Activated T-helper 9 cell treated with anti-CD3 and anti-CD28 coated beads, Interleukin-2, amount 50 U/mL, for 16 hours (primary cell): ENCODE results near the gene PPARD.
A peak's percentile ranks its signal among the peaks of the same experiment; 100 is the strongest.
"Not testable (repeated sequence)": the region's sequence is repeated elsewhere in the genome, so short reads cannot be mapped to it uniquely, and the experiment has no call there.

Experiments used
- DNase-seq: peaks from one replicate; pipeline ENCODE4 v3.0.0-alpha.2; 2020; ENCODE audit warnings: low read depth

The PPARD gene

GRCh38 chr6:35342258-35343091, at the start of gene PPARD:
TSS of gene PPARD (plus strand) at chr6:35342558. CDS start at chr6:35411088, 68,530 bp downstream.
- DNase-seq = peak; percentile 98

GRCh38 chr6:35293681-35294080, 48.7 kb upstream of the PPARD start:
- DNase-seq = no peak

GRCh38 chr6:35294308-35294945, 47.9 kb upstream of the PPARD start:
- DNase-seq = peak; percentile 31

GRCh38 chr6:35295036-35295435, 47.3 kb upstream of the PPARD start:
- DNase-seq = no peak

- DNase-seq = no peak
Observed at GRCh38 chr6:35295521-35296315, 46.6 kb upstream of the PPARD start.

GRCh38 chr6:35296931-35297600, 45.3 kb upstream of the PPARD start:
- DNase-seq = no peak

- peak; percentile 82 for DNase-seq
Observed at GRCh38 chr6:35297601-35298481, 44.5 kb upstream of the PPARD start, which contains the start of gene DEF6. TSS of gene DEF6 (plus strand) at chr6:35297818. CDS start at chr6:35297857, 39 bp downstream.

- no peak for DNase-seq
Observed at GRCh38 chr6:35298625-35299140, 43.7 kb upstream of the PPARD start.

GRCh38 chr6:35299674-35300073, 42.7 kb upstream of the PPARD start:
- DNase-seq = no peak

- no peak for DNase-seq
Observed at GRCh38 chr6:35300848-35301247, 41.5 kb upstream of the PPARD start.

GRCh38 chr6:35302604-35303241, 39.6 kb upstream of the PPARD start:
- DNase-seq = peak; percentile 79

- no peak for DNase-seq
Observed at GRCh38 chr6:35304299-35304698, 38.1 kb upstream of the PPARD start.

- no peak for DNase-seq
Observed at GRCh38 chr6:35305117-35305516, 37.2 kb upstream of the PPARD start.

- DNase-seq = not testable (repeated sequence)
Observed at GRCh38 chr6:35307138-35307537, 35.2 kb upstream of the PPARD start.

- DNase-seq = not testable (repeated sequence)
Observed at GRCh38 chr6:35308543-35308942, 33.8 kb upstream of the PPARD start.

- no peak for DNase-seq
Observed at GRCh38 chr6:35309611-35310264, 32.6 kb upstream of the PPARD start.

GRCh38 chr6:35310265-35310831, 32.0 kb upstream of the PPARD start:
- no peak for DNase-seq

GRCh38 chr6:35311390-35312075, 30.8 kb upstream of the PPARD start:
- DNase-seq = no peak
